ENCODE measurements around the gene FBXL7. TPM values are rescaled to one million over a fixed set of nuclear protein-coding genes. Genes with fewer than 3 reads are reported as not detected.
"Not testable (repeated sequence)": the region's sequence is repeated elsewhere in the genome, so short reads cannot be mapped to it uniquely, and the experiment has no call there.

Gene FBXL7
- total RNA-seq, 1 donor from 2014 or later, result 5.3 TPM

- DNase-seq (ENCODE audit: low read depth, low spot score), result not testable (repeated sequence)
Observed at GRCh38 chr5:15872259-15872658, 372.3 kb downstream of the FBXL7 start.

GRCh38 chr5:15877914-15878313 is 377.9 kb downstream of the FBXL7 start:
- no peak for DNase-seq (ENCODE audit: low read depth, low spot score)

GRCh38 chr5:15880201-15880600 is 380.2 kb downstream of the FBXL7 start:
- no peak for DNase-seq (ENCODE audit: low read depth, low spot score)

- DNase-seq (ENCODE audit: low read depth, low spot score), result no peak
Observed at GRCh38 chr5:15885156-15885555, 385.2 kb downstream of the FBXL7 start.

GRCh38 chr5:15886156-15886555 is 386.2 kb downstream of the FBXL7 start:
- no peak for DNase-seq (ENCODE audit: low read depth, low spot score)

- DNase-seq (ENCODE audit: low read depth, low spot score), result no peak
Observed at GRCh38 chr5:15887093-15887492, 387.1 kb downstream of the FBXL7 start.

GRCh38 chr5:15889001-15889400 is 389.0 kb downstream of the FBXL7 start:
- no peak for DNase-seq (ENCODE audit: low read depth, low spot score)

GRCh38 chr5:15893866-15894265 is 393.9 kb downstream of the FBXL7 start:
- no peak for DNase-seq (ENCODE audit: low read depth, low spot score)

GRCh38 chr5:15897656-15898055 is 397.7 kb downstream of the FBXL7 start:
- no peak for DNase-seq (ENCODE audit: low read depth, low spot score)

GRCh38 chr5:15898641-15899040 is 398.7 kb downstream of the FBXL7 start:
- DNase-seq (ENCODE audit: low read depth, low spot score), result no peak

- DNase-seq (ENCODE audit: low read depth, low spot score), result no peak
Observed at GRCh38 chr5:15899481-15899880, 399.5 kb downstream of the FBXL7 start.

GRCh38 chr5:15901151-15901550 is 401.2 kb downstream of the FBXL7 start:
- DNase-seq (ENCODE audit: low read depth, low spot score), result no peak

- no peak for DNase-seq (ENCODE audit: low read depth, low spot score)
Observed at GRCh38 chr5:15902066-15902465, 402.1 kb downstream of the FBXL7 start.

- no peak for DNase-seq (ENCODE audit: low read depth, low spot score)
Observed at GRCh38 chr5:15904899-15905830, 405.2 kb downstream of the FBXL7 start.

- DNase-seq (ENCODE audit: low read depth, low spot score), result no peak
Observed at GRCh38 chr5:15914638-15915037, 414.7 kb downstream of the FBXL7 start.

- no peak for DNase-seq (ENCODE audit: low read depth, low spot score)
Observed at GRCh38 chr5:15926586-15926985, 426.6 kb downstream of the FBXL7 start.

GRCh38 chr5:15927710-15928380 is 427.9 kb downstream of the FBXL7 start:
- DNase-seq (ENCODE audit: low read depth, low spot score), result no peak

- DNase-seq (ENCODE audit: low read depth, low spot score), result no peak
Observed at GRCh38 chr5:15929611-15930263, 429.8 kb downstream of the FBXL7 start.

GRCh38 chr5:15932066-15932465 is 432.1 kb downstream of the FBXL7 start:
- no peak for DNase-seq (ENCODE audit: low read depth, low spot score)

GRCh38 chr5:15933259-15934207 is 433.6 kb downstream of the FBXL7 start:
- DNase-seq (ENCODE audit: low read depth, low spot score), result peak; percentile 33
